HG02885 (cell line): ENCODE data around the gene BCAS3.
"Not testable (repeated sequence)": the region's sequence is repeated elsewhere in the genome, so short reads cannot be mapped to it uniquely, and the experiment has no call there.

Experiments
- ATAC-seq: cut with Tn5 transposase; IDR thresholded peaks from one replicate; pipeline ENCODE4 v1.9.1; 2021; ENCODE audit warnings: mild to moderate bottlenecking; ENCODE audit not compliant: unreplicated experiment, poor library complexity

The BCAS3 gene

GRCh38 chr17:61233991-61234750, 556.5 kb downstream of the BCAS3 start:
- no peak for ATAC-seq

- ATAC-seq = no peak
Observed at GRCh38 chr17:61235001-61235826, 557.6 kb downstream of the BCAS3 start.

GRCh38 chr17:61235827-61236197, 558.2 kb downstream of the BCAS3 start:
- no peak for ATAC-seq

- no peak for ATAC-seq
Observed at GRCh38 chr17:61237275-61237674, 559.6 kb downstream of the BCAS3 start.

GRCh38 chr17:61238455-61238933, 560.8 kb downstream of the BCAS3 start:
- no peak for ATAC-seq

GRCh38 chr17:61239327-61239726, 561.7 kb downstream of the BCAS3 start:
- ATAC-seq = no peak

GRCh38 chr17:61239953-61240352, 562.3 kb downstream of the BCAS3 start:
- no peak for ATAC-seq

GRCh38 chr17:61240851-61241468, 563.3 kb downstream of the BCAS3 start:
- no peak for ATAC-seq

GRCh38 chr17:61244988-61245387, 567.3 kb downstream of the BCAS3 start:
- ATAC-seq = not testable (repeated sequence)

GRCh38 chr17:61245706-61246135, 568.1 kb downstream of the BCAS3 start:
- ATAC-seq = no peak

- no peak for ATAC-seq
Observed at GRCh38 chr17:61247439-61247838, 569.8 kb downstream of the BCAS3 start.

- no peak for ATAC-seq
Observed at GRCh38 chr17:61248399-61248798, 570.7 kb downstream of the BCAS3 start.

GRCh38 chr17:61249649-61250299, 572.1 kb downstream of the BCAS3 start:
- no peak for ATAC-seq

GRCh38 chr17:61250335-61250890, 572.8 kb downstream of the BCAS3 start:
- no peak for ATAC-seq

GRCh38 chr17:61251939-61252865, 574.6 kb downstream of the BCAS3 start:
- no peak for ATAC-seq

- ATAC-seq = no peak
Observed at GRCh38 chr17:61253362-61253761, 575.7 kb downstream of the BCAS3 start.

GRCh38 chr17:61253937-61254574, 576.4 kb downstream of the BCAS3 start:
- ATAC-seq = no peak

- ATAC-seq = no peak
Observed at GRCh38 chr17:61254904-61255303, 577.3 kb downstream of the BCAS3 start.

GRCh38 chr17:61255647-61256046, 578.0 kb downstream of the BCAS3 start:
- no peak for ATAC-seq
